Measurements from ENCODE around the gene PAX5.

GRCh38 chr9:37056046-37056920 is 22.2 kb upstream of the PAX5 start:
- TF ChIP-seq EGR1 (IDR thresholded peaks at IDR 0.05) (no peak), ZBTB7A (IDR thresholded peaks at IDR 0.05; ENCODE audit: low read depth) (no peak), REST (IDR thresholded peaks at IDR 0.05; ENCODE audit: low read depth) (no peak), USF1 (IDR thresholded peaks at IDR 0.05) (no peak), YY1 (IDR thresholded peaks at IDR 0.05; ENCODE audit: low read depth) (no peak), RAD21 (IDR thresholded peaks at IDR 0.05; ENCODE audit: low read depth) (no peak)
- TF ChIP-seq, protein P1, sequence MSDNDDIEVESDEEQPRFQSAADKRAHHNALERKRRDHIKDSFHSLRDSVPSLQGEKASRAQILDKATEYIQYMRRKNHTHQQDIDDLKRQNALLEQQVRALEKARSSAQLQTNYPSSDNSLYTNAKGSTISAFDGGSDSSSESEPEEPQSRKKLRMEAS (IDR thresholded peaks at IDR 0.05) = no peak
